Measurements from ENCODE around the gene NCKIPSD.

DNA sequence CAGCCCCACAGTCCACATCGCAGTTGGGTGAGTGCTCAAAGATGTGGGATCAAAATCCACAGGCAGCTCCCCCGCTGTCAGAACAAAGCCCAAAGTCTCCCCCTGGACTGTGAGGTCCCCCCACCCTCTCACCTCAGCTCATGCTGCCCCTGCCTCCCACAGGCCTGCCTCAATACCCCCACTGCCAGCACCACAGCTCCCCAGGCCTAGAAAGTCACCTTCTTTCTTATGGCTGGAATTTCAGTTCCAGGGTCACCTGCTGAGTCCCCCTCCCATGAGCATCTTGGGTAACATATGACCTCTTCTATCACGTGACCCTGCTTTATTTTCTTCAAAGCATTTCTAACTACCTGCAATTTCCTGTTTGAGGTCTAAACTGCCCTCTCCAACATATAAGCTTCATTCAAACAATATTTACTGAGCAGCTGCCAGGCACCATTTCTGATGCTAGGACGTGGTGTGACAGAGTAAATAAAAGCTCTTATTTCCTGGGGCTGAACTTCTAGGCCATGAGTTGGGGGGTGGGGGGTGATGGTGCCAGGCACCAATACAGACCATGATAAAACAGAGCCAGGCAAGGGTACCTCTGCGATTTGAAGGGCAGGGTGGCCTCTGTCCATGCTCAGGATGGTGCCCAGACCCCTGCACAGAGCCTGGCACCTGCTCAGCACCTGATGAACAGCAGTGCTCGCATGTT is 61.7 kb downstream of the NCKIPSD start:
- TF ChIP-seq CTCF (IDR thresholded peaks at IDR 0.05; ENCODE audit: poor library complexity) (no peak), EZH2phosphoT487 (IDR thresholded peaks at IDR 0.05; ENCODE audit: low read depth, severe bottlenecking, unreplicated experiment) (no peak)

Data from hepatocyte (in vitro differentiated cells).